Fibroblast of skin of left quadriceps (primary cell): ENCODE results near the gene ELAVL4.

Source experiments
- DNase-seq, 2 experiments: peaks; one replicate each; pipeline ENCODE4 v3.0.0-alpha.2; 2013; ENCODE audit warnings: low read depth in 2 of 2

The ELAVL4 gene

DNA sequence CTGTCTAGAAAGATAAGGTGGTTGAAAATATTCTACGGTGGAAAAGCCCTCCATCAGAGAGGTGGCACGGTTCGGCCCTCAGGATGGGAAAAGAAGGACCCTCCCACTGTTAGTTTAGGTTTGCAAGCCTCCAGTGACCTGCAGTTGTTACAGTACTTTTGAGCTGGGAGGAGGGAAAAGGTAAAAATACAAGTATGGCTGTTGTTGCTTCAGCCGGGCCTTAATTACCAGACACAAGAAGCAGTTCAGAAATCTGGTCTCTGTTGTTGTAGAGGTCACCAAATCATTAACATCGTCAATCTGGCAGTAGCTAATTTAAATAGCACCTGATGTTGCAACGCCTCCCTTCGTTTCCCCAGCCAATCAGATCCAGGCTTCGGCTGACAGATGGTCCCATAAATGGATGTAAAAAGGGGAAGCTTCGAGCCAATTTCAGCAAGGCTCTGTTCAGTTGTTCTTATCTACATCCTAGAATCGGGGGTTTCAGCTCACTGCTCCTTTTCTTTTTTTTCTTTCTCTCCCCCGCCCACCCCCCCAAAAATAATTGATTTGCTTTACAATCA lies at the start of gene ELAVL4:
ELAVL4 (plus strand) TSS at position 424 of the 563 bp plus-strand sequence. CDS start 270 bp downstream, outside the sequence.
- DNase-seq = no peak

DNA sequence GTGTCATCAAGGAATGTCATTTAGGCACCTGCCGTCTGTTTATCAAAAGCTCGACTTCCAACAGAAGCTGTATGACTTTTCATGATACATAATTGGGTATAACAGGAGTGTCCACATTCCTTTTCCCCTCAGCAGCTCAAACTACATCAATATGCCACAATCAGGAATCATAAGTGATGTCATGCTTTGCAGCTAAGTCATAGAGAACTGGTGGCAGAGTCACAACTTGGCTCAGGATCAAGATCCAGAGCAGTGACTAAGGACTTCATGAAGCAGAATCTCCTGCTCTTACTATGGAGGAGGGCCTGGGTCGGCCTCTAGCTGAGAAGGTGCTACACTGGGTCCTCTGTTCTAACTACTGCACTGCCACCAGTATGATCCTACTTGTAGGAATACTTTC lies 48.4 kb upstream of the ELAVL4 start:
- DNase-seq = no peak

DNA sequence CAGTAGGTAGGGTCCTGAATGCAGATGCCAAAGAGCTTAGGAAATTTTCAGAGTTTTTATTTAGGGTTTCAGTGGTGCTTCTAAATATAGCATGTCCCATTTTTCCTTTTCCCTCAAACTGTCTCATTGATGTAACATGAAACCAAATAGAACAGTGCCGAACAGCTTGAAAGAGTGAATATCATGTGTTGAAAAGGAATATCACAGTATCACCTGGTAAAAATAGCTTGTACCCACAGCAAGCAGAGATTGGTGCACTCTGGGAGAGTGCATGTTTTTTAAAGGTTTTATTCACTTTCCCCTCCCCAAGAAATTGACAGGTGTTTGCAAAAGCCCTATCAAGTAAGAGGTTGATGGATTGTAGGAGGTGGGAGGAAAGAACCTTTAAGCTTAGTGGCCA lies 41.9 kb upstream of the ELAVL4 start:
- no peak for DNase-seq

DNA sequence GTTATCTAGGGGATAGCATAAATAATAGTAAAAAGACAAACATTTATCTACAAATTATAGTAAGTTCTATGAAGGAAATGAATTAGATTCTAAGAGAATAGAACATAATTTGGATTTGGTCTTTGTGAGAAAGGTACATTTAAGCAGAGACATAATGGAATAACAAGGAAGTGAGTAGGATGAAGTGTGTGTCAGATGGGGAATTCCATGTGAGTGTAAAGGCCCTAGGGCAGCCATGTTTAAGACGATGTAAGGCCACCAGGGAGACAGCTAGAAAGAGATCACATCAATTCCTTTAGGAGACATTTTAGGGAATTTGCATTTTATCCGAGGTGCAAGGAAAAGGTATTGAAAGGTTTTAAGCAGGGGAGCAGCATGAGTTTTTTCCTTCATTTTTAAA lies 33.8 kb upstream of the ELAVL4 start:
- DNase-seq = no peak

DNA sequence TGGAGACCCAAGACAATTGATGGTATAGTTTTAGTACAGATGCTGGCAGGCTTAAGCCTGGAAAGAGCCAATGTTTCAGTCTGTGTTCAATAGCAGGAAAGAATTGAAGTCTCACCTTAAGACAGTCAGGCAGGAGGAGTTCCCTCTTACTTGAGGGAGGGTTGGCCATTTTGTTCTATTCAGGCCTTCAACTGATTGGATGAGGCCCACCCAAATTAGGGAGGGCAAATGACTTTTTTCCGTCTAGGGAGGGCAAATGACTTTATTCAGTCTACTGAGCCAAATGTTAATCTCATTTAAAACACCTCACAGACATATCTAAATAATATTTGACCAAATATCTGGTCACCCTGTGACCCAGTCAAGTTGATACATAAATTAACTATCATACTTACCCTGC lies 31.4 kb upstream of the ELAVL4 start:
- DNase-seq = no peak

DNA sequence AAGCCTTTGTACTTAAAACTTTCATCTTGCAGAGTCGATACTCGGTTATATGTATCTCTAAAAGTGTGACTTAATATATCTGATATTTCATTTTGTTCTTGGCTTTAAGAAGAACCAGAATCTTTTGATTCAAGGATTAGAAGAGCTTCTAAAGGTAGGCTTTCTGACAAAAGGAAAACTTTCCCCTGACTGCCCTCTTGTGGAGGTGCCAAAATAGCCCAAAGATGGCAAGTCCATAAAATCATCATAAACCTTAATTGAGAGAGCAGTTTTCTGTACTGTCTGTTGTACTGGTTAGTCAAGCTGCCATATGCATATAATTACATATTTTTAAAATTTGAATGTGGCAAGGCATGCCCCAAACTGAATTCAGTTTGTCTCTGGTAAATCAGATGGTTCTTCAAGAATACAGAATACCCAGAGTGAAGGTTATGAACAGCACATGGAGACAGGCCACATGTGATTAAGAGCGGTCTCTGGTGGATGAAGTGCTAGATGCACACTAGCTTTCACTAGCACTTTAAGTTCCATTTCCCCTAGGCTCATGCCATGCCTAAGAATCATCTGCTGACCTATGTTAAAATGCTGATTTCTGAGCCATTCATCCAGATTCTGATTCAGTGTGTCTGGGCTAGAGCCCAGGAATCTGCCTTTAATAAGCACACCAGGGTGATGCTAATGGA lies 27.7 kb upstream of the ELAVL4 start:
- no peak for DNase-seq

DNA sequence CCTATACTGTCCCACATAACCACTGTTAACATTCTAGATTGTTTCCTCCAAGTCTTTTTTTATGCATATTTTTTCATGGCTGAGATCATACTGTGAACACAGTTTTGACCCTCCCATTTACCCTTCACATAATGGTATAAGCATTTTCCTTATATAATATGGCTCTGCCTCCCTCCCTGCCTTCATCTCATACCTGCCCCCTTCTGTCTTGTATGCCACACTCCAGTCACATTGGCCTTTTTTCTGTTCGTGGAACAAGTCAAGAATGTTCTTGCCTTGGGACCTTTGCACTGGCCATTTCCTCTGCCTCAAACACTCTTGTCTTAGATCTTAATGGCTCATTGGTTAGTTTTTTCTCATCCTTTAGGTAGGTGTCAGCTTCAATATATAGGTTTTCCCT lies 24.3 kb upstream of the ELAVL4 start:
- no peak for DNase-seq

DNA sequence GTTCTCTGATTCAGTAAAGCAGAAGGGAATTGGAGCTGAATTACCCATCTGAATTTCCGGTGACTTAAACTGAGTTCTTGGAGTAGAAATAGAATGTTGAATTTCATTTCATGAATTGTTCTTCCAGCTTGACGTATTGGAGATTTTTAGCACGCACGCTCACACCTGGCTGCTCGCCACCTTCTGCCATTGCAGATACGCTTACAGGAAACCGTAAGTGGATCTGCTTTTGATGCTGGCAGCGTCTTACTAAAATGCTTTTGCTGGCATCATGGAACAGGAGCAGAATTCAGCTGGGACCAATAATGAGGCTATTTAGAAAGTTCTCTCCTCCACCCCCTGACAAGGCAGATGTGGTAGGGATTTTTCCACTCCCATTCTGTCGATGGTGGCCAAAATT lies 17.7 kb upstream of the ELAVL4 start:
- no peak for DNase-seq

DNA sequence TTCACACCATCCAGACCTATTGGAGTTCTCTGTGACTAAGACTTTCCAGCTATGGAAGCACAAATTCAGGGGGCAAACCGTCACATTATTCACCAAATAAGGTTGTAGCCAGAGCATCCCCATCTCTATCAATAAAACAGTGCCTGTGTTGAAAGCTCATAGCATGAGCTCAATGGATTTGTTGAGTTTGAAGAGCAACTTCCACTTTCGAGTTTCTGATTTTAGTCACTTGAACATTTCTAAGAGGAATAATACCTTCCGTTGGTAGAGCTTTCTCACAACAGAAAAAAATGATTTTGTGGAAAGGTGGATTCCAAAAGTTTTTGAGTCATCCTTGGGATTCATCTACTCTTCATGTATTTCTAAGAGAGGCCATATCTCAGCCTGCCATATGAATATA lies 13.0 kb upstream of the ELAVL4 start:
- no peak for DNase-seq

DNA sequence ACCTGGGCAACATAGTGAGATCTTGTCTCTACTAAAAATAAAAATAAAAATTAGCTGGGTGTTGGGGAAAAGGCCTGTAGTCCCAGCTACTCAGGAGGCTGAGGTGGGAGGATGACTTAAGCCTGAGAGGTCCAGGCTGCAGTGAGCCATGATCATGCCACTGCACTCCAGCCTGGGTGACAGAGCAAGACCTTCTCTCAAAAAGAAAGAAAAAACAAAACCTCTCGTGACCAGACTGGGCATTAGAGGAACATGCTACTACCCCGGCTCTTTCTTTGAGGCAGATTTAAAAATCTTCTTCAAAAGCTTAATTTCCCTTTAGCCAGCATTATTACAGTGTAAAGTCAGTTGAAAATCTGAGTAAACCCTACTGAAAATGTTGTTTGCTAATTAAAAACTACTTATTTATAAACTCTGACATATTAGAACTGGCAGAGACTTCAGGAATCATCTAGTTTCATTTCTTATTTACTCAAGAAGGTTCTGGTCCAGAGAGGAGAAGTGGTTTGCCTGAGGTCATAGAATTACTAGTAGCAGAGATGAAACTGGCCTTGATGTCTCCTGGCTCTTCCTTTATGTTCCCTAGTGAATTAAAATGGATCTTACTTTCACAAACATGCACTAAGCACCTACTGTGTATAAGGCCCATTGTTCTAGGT lies 11.6 kb upstream of the ELAVL4 start:
- no peak for DNase-seq

DNA sequence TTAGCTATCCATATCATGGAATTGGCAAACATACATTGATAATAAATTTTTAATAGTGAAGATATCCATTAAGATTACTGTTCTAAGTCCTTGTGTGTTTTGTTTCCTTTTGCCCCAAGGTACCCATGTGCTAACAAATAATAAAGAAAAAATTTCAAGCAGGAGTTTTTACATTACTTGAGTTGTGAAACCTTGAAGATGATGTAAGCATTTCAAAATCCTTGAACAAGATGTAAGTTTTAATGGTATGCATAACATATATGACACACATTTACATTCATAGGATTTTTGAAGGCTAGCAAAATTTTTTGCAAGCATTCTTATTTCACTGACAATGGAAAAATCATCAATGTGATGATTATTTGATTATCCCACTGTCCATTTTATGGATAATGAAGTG lies 10.9 kb upstream of the ELAVL4 start:
- DNase-seq = no peak

DNA sequence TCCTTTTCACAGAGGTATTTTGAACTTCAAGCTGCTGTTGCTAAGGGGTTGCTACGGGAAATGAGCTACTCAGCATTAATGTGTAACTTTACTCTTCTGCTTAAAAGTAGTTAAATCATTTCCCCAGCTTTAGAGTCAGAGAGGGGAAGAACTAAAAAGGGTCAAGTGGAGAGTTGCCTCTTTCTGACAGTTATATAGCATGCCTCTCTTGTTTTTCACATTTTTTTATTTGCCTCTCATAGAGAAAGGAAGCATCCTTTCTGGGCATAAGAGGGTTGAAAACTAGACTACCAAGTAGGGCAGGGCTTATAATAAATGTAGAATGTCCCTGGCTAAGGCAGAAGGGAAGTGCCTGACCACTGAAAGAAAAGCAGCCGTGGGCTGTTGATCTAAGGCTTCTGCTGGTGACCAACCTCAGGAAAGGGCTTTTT lies 10.1 kb upstream of the ELAVL4 start:
- no peak for DNase-seq

DNA sequence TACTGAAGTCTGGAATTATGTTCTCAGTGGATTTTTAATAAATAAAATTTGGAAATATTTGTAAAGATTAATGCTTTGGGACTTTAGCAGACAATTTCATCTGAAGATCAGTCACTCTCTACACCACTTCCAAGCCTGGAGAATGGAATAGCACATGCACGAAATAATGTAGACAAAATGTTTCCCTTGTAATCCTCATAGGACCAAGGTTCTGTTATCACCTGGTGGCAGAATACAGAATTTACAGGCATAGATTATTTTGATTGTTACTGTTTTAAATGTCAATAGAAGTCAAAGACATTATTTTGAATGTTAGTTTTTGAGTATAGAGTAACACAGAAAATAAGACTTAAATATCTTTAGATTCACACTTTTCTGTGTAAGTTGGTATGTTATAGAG lies 9.1 kb upstream of the ELAVL4 start:
- DNase-seq = no peak

DNA sequence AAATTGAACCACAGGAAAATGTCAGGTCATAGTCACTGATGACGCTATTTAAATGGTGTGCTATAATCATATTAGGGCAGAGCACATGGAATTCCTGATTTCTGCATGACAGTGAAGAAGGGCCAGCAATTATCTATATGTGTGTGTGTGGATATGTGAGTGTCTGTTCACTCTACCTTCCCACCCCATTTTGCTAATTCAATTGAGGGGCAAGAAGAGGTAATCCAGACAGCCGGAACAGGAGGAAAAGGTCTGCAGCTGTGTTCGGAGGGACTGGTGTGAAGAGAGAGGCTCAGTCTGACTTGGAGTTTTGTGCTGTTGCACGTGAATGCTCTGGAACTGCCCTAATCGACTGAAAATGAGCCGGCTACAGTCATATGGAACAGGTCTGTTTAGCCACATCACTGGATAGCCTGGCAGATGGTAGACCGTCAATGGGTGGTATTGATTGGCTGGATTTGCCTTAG lies 5.1 kb upstream of the ELAVL4 start:
- DNase-seq = no peak

DNA sequence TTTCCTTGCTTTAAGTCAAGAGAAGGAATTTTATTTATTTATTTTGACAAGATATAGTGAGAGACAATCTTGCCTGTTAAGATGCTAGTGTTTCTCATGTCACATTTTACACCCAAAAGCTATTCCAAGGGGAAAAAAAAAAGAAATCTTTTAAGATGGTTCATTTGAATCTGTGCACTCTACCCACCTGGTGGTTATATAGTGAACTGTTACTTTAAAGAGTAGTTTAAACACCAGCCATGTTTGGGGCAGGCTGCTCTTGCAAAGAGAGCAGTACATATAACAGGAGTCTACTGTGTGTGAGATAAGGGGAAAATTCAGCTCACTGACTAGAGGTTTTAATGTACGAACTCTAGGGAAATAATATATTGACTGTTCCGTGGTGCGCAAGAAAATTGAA lies 3.3 kb upstream of the ELAVL4 start:
- DNase-seq = no peak

DNA sequence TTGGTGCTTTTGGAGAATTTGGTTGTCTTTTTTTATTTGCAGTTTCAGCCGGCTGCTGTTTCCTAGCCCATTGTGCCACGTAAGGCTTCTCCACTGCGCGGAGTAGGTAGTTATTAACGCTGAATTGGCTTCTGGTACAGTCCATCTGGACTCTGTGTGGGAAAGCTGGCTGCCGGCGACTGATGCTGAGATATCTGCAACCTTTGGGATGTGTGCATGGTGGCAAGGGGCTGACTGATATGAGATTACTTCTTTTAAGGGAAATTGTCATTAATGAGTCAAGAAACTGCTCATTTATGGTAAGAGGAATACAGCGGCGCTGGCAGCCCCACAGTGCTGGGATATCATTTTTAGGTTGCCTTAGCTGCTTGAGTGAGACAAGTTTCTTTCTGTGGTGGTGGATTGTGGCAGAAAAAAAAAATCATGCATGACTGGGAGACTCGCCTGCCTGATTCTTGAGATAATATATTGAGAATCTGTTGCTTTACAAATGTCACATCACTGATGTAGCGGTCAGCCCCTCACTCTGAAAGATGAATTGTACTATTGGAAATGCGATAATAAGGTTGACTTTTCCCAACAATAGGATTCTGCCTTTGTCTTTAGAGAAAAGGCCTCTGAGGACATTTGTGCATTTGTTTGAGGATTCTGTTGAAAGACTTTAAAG lies 2.5 kb upstream of the ELAVL4 start:
- no peak for DNase-seq

DNA sequence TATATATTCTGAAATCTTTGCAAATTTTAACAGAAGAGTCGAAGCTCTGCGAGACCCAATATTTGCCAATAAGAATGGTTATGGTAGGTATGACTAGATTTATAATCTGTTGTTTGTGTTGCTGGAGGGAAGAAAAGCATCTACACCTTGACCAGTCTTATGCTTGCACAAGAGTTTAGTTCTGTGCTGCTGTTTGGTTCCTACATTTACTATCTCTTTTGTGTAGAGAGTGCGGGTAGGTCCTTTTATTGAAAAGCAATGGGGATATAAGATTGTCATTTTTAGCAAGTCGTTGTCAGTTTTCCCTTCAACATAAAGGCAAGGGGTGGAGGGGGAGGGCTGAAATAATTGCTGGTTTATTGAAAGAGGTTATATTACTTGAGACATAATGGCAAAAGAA lies 396 bp downstream of the ELAVL4 start:
- no peak for DNase-seq

DNA sequence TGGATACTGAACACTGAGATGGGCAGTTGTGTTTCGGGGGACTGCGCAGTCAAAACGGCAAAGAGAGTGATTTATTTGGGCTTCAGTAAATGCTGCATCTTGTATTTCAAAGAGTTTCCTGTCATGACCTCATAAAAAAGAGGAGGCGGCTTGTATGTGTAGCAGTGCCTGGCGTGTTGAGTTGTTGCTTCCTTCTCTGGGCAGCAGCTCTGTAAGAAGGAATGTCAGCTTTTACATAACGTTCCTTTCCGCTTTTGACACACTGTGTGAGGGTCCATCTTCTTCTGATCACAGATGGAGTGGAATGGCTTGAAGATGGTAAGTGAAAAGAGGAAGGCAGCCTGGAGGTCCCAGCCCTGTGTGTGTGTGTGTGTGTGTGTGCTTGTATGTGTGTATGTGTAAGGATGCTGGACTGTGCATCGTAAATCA lies 941 bp downstream of the ELAVL4 start:
- DNase-seq = peak; percentile 1

DNA sequence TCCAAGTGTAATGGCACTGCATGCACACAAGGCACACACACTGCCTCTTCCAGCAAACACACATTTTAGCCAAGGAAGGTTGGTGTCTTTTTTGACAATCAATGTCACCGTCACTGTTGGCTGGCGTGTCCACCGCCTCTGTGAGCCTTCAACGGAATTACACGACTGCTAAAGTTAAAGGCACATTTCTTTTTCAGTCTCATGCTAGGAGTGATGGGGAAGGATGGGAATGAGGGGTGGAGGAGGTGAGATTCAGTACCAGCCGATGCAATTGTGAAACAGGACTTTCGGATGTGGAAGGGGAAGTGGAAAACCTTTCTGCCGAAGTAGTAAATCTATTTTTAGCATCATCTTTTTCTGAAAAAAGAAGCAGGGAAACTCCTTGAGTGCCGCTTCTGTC lies 1.4 kb downstream of the ELAVL4 start:
- no peak for DNase-seq

DNA sequence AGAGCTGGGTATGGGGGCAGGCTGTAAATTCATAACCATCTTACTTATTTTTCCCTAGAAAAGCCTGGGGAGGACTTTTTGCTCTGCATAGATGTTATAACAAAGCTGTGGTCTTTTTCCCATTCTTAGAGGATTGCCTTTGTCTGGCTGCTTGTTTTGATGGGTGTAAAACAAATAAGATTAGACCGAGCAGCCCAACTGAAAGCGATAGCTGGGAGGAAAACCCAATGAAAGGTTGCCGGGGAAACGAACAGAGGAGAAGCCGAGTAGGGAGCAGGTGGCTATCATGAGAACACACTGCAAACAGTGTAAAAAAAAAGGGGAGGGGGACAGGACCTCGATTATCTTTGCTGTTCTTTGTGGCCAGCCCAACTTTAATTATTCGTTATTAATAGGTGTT lies 1.9 kb downstream of the ELAVL4 start:
- DNase-seq = no peak

DNA sequence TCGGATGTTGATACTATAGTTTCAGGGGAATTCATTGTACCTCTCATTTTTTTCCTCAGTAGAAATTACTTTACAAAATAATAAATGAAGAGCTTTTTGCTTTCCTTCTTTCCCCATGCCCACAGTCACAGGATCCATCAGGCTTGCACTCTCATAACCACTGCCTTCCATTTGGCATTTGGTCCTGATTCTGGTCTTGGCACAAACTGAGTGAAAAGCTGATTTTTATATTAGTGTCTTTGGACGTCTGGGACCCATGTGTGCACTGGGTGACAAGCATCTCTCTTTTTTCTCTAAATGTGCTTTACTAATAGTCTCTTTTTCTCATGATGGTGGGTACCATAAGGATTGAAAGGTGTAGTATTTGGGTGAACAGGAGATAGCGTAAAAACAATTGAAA lies 2.8 kb downstream of the ELAVL4 start:
- DNase-seq = no peak

DNA sequence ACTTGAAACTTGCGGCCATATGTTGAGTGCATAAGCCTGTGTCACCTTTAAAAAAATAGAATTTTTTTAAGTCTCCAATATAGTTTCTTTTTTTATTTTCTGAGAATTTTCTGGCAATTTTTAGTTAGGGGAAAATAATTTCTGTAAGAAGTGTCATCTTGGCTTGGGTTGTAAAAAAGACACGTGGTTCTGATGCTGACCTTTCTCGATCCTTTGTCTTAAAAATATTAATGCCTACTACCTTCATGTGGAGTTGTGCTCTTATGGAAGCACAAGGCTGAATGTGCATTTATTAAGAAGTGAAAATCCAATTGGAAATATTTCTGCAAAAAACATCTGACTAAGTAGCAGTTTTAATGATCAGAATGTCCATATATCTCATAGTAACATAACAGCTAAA lies 3.5 kb downstream of the ELAVL4 start:
- DNase-seq = no peak

DNA sequence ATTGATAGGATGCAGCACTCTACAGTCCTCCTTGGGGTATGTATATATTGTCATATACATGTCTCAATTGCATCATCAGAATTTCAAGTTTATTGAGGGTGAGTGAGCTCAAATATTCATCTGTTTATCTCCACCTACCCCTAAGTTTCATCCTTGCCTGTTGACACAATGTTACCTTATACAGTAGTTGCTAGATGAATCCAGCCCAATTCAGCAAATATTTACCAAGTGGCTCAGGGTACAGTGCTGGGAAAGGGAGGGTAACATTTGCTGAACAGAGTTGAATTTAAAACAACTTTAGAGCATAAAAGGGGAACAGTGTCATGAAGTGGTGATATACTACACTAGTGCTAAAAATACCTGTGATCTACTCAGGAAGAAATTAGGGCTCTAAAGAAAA lies 14.4 kb downstream of the ELAVL4 start:
- no peak for DNase-seq
